ENCODE data around the gene MASP2. TPM values are rescaled to one million over a fixed set of nuclear protein-coding genes. Genes with fewer than 3 reads are reported as not detected.
"Not testable (repeated sequence)": the region's sequence is repeated elsewhere in the genome, so short reads cannot be mapped to it uniquely, and the experiment has no call there.

Gene MASP2
- total RNA-seq, 1 donor from 2014 or later: not detected

DNA sequence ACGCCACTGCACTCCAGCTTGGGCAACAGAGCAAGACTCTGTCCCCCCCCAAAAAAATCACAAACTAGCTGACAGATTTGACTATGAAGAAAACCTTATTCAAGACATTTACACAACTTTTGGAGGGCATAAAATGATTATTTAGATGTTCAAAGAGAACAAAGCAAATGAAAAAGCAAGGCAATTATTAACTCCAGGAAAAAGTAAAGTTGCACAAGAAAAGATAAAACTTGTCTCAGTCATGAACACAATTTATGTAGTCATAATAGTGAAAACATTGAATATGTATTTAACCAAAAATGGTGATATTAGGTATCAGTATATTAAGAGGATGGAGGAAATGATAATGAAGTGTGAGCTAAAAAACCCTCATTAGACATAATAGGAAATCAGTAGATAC is 46.5 kb downstream of the MASP2 start:
- DNase-seq (ENCODE audit: low read depth): no peak
- no peak overlapping the region for H3K4me3 ChIP-seq (ENCODE audit: low read depth, low read length)
- TF ChIP-seq, protein P1, sequence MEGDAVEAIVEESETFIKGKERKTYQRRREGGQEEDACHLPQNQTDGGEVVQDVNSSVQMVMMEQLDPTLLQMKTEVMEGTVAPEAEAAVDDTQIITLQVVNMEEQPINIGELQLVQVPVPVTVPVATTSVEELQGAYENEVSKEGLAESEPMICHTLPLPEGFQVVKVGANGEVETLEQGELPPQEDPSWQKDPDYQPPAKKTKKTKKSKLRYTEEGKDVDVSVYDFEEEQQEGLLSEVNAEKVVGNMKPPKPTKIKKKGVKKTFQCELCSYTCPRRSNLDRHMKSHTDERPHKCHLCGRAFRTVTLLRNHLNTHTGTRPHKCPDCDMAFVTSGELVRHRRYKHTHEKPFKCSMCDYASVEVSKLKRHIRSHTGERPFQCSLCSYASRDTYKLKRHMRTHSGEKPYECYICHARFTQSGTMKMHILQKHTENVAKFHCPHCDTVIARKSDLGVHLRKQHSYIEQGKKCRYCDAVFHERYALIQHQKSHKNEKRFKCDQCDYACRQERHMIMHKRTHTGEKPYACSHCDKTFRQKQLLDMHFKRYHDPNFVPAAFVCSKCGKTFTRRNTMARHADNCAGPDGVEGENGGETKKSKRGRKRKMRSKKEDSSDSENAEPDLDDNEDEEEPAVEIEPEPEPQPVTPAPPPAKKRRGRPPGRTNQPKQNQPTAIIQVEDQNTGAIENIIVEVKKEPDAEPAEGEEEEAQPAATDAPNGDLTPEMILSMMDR (conservative IDR thresholded peaks at IDR 0.05; ENCODE audit: low read depth, low read length): no peak

DNA sequence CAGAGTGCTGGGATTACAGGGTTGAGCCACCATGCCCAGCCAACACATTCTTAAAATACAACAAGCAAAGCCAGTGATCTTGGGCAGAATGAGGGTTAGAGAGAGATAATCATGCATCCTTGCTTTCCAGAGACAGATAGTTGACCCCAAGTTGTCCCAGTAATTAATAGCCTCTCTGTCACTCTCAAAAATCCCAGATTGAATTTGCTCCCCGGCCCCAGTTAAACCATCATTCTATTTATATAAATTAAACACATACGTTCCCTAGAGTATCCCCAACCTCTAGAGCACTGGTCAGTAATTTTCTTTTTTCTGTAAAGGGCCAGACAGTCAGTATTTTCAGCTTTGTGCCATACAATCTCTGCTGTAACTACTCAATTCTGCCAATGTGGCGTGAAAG is 50.9 kb downstream of the MASP2 start:
- TF ChIP-seq, protein P1 (conservative IDR thresholded peaks at IDR 0.05; ENCODE audit: low read depth, low read length): no peak
- DNase-seq (ENCODE audit: low read depth): no peak
- no peak overlapping the region for H3K4me3 ChIP-seq (ENCODE audit: low read depth, low read length)

DNA sequence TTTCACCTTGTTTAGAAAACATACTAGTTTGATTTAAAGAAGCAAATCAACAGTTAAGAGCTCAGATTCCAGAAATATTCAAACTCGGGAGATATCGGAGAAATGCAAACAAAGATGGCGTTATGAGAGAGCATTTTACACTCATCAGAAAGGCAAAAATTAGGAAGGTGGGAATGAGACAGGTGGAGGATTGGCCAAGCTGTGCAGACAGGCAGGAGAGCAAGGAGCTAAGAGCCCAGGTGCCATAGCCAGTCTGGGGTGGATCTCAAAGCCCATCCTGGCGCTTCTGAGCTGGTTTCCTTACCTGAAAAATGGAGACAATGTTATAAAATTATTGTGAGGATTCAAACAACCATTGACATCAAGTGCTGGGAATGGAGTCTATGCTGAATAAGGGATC is 54.2 kb downstream of the MASP2 start:
- TF ChIP-seq, protein P1 (conservative IDR thresholded peaks at IDR 0.05; ENCODE audit: low read depth, low read length): no peak
- H3K4me3 ChIP-seq (ENCODE audit: low read depth, low read length): no peak overlapping the region
- DNase-seq (ENCODE audit: low read depth): no peak

DNA sequence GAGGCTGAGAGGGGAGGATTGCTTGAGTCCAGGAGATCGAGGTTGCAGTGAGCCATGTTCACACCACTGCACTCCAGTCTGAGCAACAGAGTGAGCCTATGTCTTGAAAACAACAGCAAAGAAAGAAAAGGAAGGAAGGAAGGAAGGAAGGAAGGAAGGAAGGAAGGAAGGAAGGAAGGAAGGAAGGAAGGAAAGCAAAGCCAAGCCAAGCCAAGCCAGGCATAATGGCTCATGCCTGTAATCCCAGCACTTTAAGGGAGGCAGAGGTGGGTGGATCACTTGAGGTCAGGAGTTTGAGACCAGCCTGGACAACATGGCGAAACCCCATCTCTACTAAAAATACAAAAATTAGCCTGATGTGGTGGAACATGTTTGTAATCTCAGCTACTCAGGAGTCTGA is 55.0 kb downstream of the MASP2 start:
- H3K4me3 ChIP-seq (ENCODE audit: low read depth, low read length): not testable (repeated sequence)

DNA sequence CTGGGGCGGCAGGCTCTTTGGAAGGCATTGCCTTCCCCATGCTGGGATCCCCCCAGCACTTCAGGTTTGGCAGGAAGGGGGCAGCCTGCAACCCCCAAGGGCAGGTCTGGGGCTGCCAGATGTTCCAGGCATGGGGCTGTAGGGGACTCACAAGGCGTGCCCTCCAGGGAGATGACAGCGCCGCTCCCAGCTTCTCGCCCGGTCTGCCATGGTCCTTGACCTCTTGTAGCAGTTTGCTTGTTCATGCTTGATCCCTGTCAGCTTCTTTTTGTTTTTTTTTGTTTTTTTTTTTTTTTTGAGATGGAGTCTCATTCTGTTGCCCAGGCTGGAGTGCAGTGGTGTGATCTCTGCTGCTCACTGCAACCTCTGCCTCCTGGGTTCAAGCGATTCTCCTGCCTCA is 56.2 kb downstream of the MASP2 start:
- DNase-seq (ENCODE audit: low read depth): no peak
- H3K4me3 ChIP-seq (ENCODE audit: low read depth, low read length): no peak overlapping the region
- TF ChIP-seq, protein P1 (conservative IDR thresholded peaks at IDR 0.05; ENCODE audit: low read depth, low read length): no peak

More for the DNA sequence above, 55.0 kb downstream of the MASP2 start:
- DNase-seq (ENCODE audit: low read depth): not testable (repeated sequence)

DNA sequence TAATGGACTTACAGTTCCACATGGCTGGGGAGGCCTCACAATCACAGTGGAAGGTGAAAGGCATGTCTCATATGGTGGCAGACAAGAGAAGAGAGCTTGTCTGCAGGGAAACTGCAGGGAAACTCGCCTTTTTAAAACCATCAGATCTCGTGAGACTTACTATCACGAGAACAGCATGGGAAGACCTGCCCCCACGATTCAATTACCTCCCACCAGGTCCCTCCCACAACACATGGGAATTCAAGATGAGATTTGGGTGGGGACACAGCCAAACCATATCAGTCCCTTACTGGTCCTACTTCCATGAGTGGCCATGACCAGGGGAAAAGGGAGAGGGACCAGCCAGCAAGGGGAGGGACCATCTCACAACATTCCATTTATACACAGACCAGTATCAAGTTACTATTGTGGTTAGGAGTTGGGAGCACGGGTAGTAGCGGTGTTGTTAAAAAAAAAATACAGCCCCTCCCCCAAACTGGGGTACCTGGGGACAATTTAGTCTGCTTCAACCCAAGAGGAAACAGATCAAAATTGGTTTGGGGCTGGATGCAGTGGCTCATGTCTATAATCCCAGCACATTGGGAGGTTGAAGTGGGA is 57.0 kb downstream of the MASP2 start:
- DNase-seq (ENCODE audit: low read depth); H3K4me3 ChIP-seq (ENCODE audit: low read depth, low read length): not testable (repeated sequence)

DNA sequence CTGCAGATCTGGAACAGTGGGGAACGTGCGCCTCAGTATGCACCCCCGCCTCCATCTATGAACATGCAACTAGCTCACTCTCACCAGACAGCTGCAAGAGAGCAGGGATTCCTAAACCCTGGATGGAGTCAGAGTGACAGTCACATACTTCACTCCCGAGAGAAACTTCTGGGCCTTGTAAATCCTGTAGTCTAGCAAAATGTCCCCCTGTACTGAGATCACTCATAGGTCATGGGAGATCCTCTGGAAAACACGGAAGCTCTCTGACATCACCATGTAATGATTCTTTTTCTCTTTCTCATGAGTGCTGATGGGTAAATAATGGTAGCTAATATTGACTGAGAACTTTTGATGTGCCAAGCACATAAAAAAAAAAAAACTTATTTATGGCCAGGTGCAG is 57.9 kb downstream of the MASP2 start:
- no peak for DNase-seq (ENCODE audit: low read depth)
- TF ChIP-seq, protein P1 (conservative IDR thresholded peaks at IDR 0.05; ENCODE audit: low read depth, low read length): no peak
- H3K4me3 ChIP-seq (ENCODE audit: low read depth, low read length): no peak overlapping the region

DNA sequence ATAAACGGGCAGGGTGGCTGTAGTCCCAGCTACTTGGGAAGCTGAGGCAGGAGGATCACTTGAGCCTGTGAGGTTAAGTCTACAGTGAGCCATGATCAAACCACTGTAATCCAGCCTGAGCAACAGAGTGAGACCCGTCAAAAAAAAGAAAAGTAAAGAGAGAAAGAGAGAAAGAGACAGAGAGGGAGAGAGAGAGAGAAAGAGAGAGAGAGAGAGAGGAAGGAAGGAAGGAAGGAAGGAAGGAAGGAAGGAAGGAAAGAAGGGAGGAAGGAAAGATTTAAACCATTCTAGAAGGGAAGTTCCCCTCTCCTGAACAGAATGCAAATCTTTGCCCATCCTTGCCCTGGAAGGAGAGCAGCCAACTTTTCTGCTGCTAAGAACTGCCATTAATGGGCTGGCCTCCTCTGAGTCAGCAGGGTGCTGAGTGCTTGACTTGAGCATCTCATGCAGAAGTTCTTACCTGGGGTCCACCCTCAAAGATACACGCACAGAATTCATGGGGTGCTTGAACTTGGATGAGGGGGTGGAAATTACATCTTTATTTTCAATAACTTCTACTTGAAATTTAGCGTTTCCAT is 59.1 kb downstream of the MASP2 start:
- no peak overlapping the region for H3K4me3 ChIP-seq (ENCODE audit: low read depth, low read length)
- no peak for DNase-seq (ENCODE audit: low read depth)
- TF ChIP-seq, protein P1 (conservative IDR thresholded peaks at IDR 0.05; ENCODE audit: low read depth, low read length): no peak
